HuH-7.5 (cell line): Measurements from ENCODE around the gene SRGAP2B.
"Not testable (repeated sequence)": the region's sequence is repeated elsewhere in the genome, so short reads cannot be mapped to it uniquely, and the experiment has no call there.

ENCODE experiments used
- DNase-seq: peaks from one replicate; pipeline ENCODE4 v3.0.0; 2011; ENCODE audit warnings: low spot score

SRGAP2B gene

DNA sequence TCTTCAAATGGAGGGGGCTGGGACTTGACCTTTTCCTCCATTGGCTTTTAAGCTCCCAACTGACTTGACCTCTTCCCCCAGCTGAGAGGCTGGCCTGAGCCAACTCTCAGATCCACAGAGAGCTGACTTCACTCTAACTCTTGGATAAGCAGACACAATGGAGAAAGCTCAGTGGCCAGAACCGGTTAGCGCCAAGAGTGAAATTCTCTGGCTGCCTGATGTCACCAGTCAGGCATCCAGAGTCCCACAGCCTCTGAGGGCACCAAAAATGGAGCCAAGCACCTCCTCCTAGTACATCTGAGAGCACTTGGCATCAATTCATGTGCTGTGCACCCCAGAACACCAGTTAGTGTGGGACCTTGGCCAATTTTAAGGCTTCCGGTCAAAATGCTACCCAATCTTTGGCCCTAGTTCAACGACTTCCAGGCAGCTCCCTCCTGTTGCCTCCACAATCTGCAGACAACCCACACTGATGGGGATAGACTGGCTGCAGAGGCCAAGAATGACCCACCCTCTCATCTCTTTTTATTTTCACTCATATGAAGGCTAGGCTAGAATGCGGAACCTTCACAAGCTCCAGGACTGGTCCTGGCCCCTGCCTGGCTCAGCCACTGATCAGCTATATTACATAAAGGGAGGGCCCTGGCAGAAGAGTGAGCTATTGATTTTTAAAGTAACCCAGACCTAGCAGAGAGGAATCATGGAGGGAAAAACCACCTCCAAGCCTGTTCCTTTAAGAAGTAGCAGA, 200.5 kb downstream of the SRGAP2B start:
- DNase-seq = not testable (repeated sequence)

DNA sequence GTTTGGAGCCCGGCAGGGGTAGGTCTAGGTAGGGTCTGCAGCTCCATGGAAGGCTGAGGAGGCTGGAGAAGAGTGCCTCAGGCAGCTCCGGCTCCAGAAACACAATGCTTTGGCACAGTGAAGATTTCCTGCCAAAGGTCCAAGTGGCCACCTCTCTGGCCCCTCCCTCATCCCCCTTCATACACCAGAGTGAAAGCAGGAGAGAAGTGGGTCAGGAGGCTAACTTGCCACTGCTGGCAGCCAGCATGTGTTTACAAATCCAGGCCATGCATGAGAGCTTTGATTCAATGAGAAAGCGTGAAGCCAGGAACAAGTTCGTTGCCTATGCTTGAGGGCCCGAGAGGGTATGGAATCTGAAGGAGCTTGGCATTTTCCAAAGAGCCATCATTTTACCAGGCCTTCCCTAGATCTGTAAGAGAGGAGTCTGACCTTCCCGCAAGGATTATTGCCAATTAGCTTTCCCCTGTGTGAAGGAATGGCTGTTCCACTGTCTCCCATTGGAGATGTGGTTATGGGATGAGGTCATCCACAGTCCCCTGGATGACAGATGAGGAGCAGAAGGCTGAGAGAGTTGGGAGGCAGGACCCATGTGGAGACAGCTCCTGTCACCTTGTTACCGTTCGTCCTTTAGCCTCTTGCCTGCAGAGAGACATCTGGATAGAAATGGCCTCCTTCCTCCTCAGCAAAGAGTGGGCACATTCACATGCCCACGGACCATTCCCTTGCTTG, 201.3 kb downstream of the SRGAP2B start:
- DNase-seq = not testable (repeated sequence)

- not testable (repeated sequence) for DNase-seq
These were observed 202.1 kb downstream of the SRGAP2B start for GRCh38 chr1:144893062-144893461.

DNA sequence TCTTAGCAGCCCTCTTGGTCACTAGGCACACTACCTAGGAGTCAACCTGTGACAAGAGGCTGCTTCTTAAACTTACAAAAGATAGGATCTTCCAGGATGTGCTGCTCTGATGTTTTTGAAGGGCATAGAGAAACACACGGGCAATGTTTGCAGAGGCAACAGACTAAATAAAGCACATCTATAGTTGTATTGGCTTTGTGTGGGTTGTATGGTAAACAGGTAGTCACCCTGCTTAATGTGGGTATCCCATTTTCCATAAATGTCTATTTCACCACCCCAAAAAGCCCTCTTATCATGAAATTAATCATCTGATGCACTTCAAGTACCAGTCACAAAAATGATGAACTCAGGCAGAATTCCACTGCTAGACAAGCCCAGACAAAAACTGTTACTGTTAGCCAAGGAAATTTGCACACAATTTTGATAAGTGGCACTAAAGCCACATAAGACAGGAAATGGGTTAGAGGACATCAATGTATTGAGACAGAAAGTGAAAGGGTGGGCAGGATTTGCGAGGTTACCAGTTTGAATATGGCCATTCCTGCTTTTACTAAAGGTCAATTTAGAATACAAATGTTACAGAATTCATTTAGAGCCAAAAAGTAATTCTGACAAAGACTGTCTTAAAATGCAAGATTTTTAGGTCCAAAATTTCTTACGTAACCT, 205.5 kb downstream of the SRGAP2B start:
- not testable (repeated sequence) for DNase-seq

DNA sequence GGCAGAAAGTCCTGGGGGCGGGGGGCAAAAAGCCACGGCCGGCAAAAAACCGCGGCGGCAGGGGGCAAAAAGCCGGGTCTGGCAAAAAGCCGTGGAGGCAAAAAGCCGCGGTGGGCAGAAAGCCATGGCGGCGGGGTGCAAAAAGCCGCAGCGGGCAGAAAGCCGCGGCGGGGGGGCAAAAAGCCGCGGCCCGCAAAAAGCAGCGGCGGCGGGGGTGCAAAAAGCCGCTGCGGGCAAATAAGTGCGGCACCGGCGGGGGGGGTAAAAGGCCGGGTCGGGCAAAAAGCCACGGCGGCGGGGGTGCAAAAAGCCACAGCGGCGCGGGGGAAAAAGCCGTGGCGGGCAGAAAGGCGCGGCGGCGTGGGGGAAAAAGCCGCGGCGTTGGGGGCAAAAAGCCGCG, 212.1 kb downstream of the SRGAP2B start:
- not testable (repeated sequence) for DNase-seq

- not testable (repeated sequence) for DNase-seq
These were observed 212.8 kb downstream of the SRGAP2B start for GRCh38 chr1:144882343-144882742.

- not testable (repeated sequence) for DNase-seq
These were observed 236.5 kb downstream of the SRGAP2B start for GRCh38 chr1:144858607-144859006.
